K562 (cell line): ENCODE data around the gene TACR2. TPM values are rescaled to one million over a fixed set of nuclear protein-coding genes. Genes with fewer than 3 reads are reported as not detected.

ENCODE experiments used
- ATF1 ChIP-seq, 2 experiments: fragments of 450-650 bp in 1 of 2; IDR thresholded peaks; 2 replicates each; pipeline ENCODE4 v1.6.1; 2016; ENCODE audit warnings: missing compliant biosample characterization in 1 of 2, missing genetic modification characterization in 1 of 2
- FIP1L1 ChIP-seq: fragments of 200-400 bp; formaldehyde crosslinking; IDR thresholded peaks from 2 replicates; pipeline ENCODE4 v1.6.1; 2018; ENCODE audit warnings: mild to moderate bottlenecking, low read depth, low read length; ENCODE audit not compliant: poor library complexity, severe bottlenecking
- GATAD2B ChIP-seq: fragments of 450-650 bp; IDR thresholded peaks from 2 replicates; pipeline ENCODE4 v1.6.1; 2017; ENCODE audit warnings: mild to moderate bottlenecking, borderline replicate concordance
- NR2F6 ChIP-seq: fragments of 450-650 bp; formaldehyde crosslinking; IDR thresholded peaks from 2 replicates; pipeline ENCODE4 v1.4.0; 2020; ENCODE audit warnings: mild to moderate bottlenecking
- TBP ChIP-seq: optimal IDR thresholded peaks from 2 replicates; pipeline ENCODE3; 2011; ENCODE audit warnings: low read depth, low read length, improper control_type of control experiment
- ZNF133 ChIP-seq: fragments of 250-450 bp; sonication (Bioruptor Pico); IDR thresholded peaks from 2 replicates; pipeline ENCODE4 v1.4.0; 2020; ENCODE audit warnings: mild to moderate bottlenecking
- ZNF274 ChIP-seq: IDR thresholded peaks from 2 replicates; pipeline ENCODE4 v1.6.1; 2011; ENCODE audit warnings: low read depth, mild to moderate bottlenecking, low read length, moderate library complexity, borderline replicate concordance
- ZNF778 ChIP-seq: fragments of 450-650 bp; formaldehyde crosslinking; IDR thresholded peaks from 2 replicates; pipeline ENCODE4 v1.4.0; 2020; ENCODE audit warnings: mild to moderate bottlenecking, moderate library complexity
- ZSCAN29 ChIP-seq: fragments of 450-650 bp; IDR thresholded peaks from 2 replicates; pipeline ENCODE4 v1.6.1; 2017
- polyA plus RNA-seq, 8 experiments: library from polyadenylated mRNA; depleted of rRNA in 4 of 8; stranded (reverse) in 5 of 8; unstranded in 3 of 8; fragments of >200 nt; fragmentation: Nextera tagmentation in 2 of 8; fragmentation: Illumina TruSeq in 1 of 8; extraction: Ambion mirVana in 2 of 8; extraction: Trizol in 1 of 8; gene quantifications; 2 replicates each; pipeline versions ENCODE4 v1.2.1 to v1.2.3, GENCODE V29; 2011 to 2014; ENCODE audit warnings: inconsistent platforms in 1 of 8, missing spikeins in 1 of 8
- total RNA-seq, 7 experiments: library from RNA; depleted of rRNA in 6 of 7; stranded (reverse); fragments of >200 nt in 6 of 7; fragmentation: Illumina TruSeq in 2 of 7; extraction: Trizol in 2 of 7; gene quantifications; 2 replicates each; pipeline versions ENCODE4 v1.2.1 to v1.2.3, GENCODE V29; 2011 to 2021; ENCODE audit warnings: low replicate concordance in 1 of 7
- TF ChIP-seq, protein P1 (sequence below): sonication (generic); formaldehyde crosslinking; IDR thresholded peaks from 2 replicates; pipeline ENCODE4 v1.8.1; 2023; ENCODE audit warnings: mild to moderate bottlenecking, missing genetic modification reagents
- TF ChIP-seq, protein P2 (sequence below): fragments of 450-650 bp; formaldehyde crosslinking; IDR thresholded peaks from 2 replicates; pipeline ENCODE4 v1.4.0; 2020; ENCODE audit warnings: mild to moderate bottlenecking, moderate library complexity

The TACR2 gene
- total and polyA plus RNA-seq, 9 of the 15 experiments (the other 6 are each of a cell fraction or from before 2014, with no cell fraction given): not detected

DNA sequence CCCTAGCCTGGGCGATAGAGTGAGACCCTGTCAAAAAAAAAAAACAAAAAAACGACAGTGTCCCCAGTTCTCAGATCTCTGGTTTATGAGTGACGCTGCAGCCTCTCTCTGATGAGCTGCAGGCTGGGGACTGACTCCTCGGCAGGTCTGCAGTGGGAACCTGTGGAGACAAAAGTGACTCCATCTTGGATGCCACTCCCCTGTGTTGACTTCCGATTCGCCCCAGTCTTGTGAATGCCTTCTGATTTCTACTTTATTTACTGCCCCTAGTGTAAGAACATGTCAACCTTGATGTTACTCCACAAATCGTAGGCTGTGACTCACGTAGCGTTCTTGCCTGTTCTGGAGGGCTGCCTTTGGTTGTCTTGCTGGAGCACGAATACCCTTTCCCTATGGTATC lies 6.2 kb downstream of the TACR2 start (continued):
- TF ChIP-seq, protein P1, sequence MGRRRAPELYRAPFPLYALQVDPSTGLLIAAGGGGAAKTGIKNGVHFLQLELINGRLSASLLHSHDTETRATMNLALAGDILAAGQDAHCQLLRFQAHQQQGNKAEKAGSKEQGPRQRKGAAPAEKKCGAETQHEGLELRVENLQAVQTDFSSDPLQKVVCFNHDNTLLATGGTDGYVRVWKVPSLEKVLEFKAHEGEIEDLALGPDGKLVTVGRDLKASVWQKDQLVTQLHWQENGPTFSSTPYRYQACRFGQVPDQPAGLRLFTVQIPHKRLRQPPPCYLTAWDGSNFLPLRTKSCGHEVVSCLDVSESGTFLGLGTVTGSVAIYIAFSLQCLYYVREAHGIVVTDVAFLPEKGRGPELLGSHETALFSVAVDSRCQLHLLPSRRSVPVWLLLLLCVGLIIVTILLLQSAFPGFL (CRISPR knock-in tag): no peak
- no peak for TF ChIP-seq FIP1L1
- TF ChIP-seq GATAD2B: no peak
- no peak for TF ChIP-seq ZNF778 (CRISPR knock-in tag)
- TF ChIP-seq NR2F6 (CRISPR knock-in tag): no peak
- TF ChIP-seq ZNF133 (CRISPR knock-in tag): no peak
- no peak for TF ChIP-seq ZSCAN29
- no peak for TF ChIP-seq ATF1 (CRISPR knock-in tag; IDR thresholded peaks at IDR 0.05)
- peak; percentile 38; the same call in 1 of the 2 replicates for TF ChIP-seq ATF1 (tag; IDR thresholded peaks at IDR 0.05)
- TF ChIP-seq, protein P2, sequence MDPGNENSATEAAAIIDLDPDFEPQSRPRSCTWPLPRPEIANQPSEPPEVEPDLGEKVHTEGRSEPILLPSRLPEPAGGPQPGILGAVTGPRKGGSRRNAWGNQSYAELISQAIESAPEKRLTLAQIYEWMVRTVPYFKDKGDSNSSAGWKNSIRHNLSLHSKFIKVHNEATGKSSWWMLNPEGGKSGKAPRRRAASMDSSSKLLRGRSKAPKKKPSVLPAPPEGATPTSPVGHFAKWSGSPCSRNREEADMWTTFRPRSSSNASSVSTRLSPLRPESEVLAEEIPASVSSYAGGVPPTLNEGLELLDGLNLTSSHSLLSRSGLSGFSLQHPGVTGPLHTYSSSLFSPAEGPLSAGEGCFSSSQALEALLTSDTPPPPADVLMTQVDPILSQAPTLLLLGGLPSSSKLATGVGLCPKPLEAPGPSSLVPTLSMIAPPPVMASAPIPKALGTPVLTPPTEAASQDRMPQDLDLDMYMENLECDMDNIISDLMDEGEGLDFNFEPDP (CRISPR knock-in tag): no peak
- TF ChIP-seq TBP: no peak
- TF ChIP-seq ZNF274: no peak
